ENCODE measurements around the gene TPT1.
A peak's percentile ranks its signal among the peaks of the same experiment; 100 is the strongest.

The TPT1 gene

GRCh38 chr13:45373162-45373547, 32.2 kb upstream of the TPT1 start:
- no peak overlapping the region for H3K4me3 ChIP-seq (ENCODE audit: low read depth, low read length)
- TF ChIP-seq CTCF (IDR thresholded peaks at IDR 0.05; ENCODE audit: insufficient read depth, low read length, missing control alignments) = no peak
- DNase-seq (ENCODE audit: low read depth, low spot score) = no peak
- ChIA-PET POLR2A (no interaction called here), CTCF (interaction anchor here (1.0 to 9.8 kb wide), 5 partner anchors 10 to 139 kb away, joined by 3 to 135 read pairs (median 3); no protein-coding TSS in a partner anchor)

GRCh38 chr13:45372189-45373161, 31.5 kb upstream of the TPT1 start:
- no peak overlapping the region for H3K4me3 ChIP-seq (ENCODE audit: low read depth, low read length)
- no peak for DNase-seq (ENCODE audit: low read depth, low spot score)
- ChIA-PET CTCF (interaction anchor here (1.0 to 9.8 kb wide), 13 partner anchors 9 to 139 kb away, joined by 3 to 135 read pairs (median 14); partner anchors contain the start of gene TPT1), POLR2A (no interaction called here)
- no peak for TF ChIP-seq CTCF (IDR thresholded peaks at IDR 0.05; ENCODE audit: insufficient read depth, low read length, missing control alignments)

GRCh38 chr13:45370922-45371406, 30.0 kb upstream of the TPT1 start:
- TF ChIP-seq CTCF (IDR thresholded peaks at IDR 0.05; ENCODE audit: insufficient read depth, low read length, missing control alignments) = peak; percentile 92
- no peak overlapping the region for H3K4me3 ChIP-seq (ENCODE audit: low read depth, low read length)
- POLR2A ChIA-PET = interaction anchor here (0.5 kb wide), 1 partner anchor 47 kb away, joined by 3 read pairs; the partner anchor contains the start of gene SLC25A30
- DNase-seq (ENCODE audit: low read depth, low spot score) = no peak
- CTCF ChIA-PET = interaction anchor here (0.7 to 9.8 kb wide), 39 partner anchors 9 to 789 kb away, joined by 3 to 135 read pairs (median 4); partner anchors contain the start of gene TPT1

GRCh38 chr13:45369116-45369515, 28.1 kb upstream of the TPT1 start:
- DNase-seq (ENCODE audit: low read depth, low spot score) = no peak
- ChIA-PET POLR2A (no interaction called here), CTCF (interaction anchor here (0.7 to 9.8 kb wide), 10 partner anchors 13 to 122 kb away, joined by 3 to 135 read pairs (median 8); partner anchors contain the start of gene TPT1)
- no peak for TF ChIP-seq CTCF (IDR thresholded peaks at IDR 0.05; ENCODE audit: insufficient read depth, low read length, missing control alignments)
- no peak overlapping the region for H3K4me3 ChIP-seq (ENCODE audit: low read depth, low read length)

- CTCF ChIA-PET = interaction anchor here (1.3 to 9.8 kb wide), 6 partner anchors 12 to 112 kb away, joined by 4 to 135 read pairs (median 30); partner anchors contain the start of gene TPT1
- POLR2A ChIA-PET = no interaction called here
- DNase-seq (ENCODE audit: low read depth, low spot score) = no peak
- no peak for TF ChIP-seq CTCF (IDR thresholded peaks at IDR 0.05; ENCODE audit: insufficient read depth, low read length, missing control alignments)
- H3K4me3 ChIP-seq (ENCODE audit: low read depth, low read length) = no peak overlapping the region
Observed at GRCh38 chr13:45368571-45368970, 27.6 kb upstream of the TPT1 start.

- CTCF ChIA-PET = interaction anchor here (4.6 to 9.8 kb wide), 2 partner anchors 12 to 26 kb away, joined by 58 to 135 read pairs; no protein-coding TSS in a partner anchor
- POLR2A ChIA-PET = no interaction called here
- TF ChIP-seq CTCF (IDR thresholded peaks at IDR 0.05; ENCODE audit: insufficient read depth, low read length, missing control alignments) = no peak
Observed at GRCh38 chr13:45368005-45368404, 27.0 kb upstream of the TPT1 start.

More at GRCh38 chr13:45368005-45368404, 27.0 kb upstream of the TPT1 start:
- DNase-seq (ENCODE audit: low read depth, low spot score) = no peak
- H3K4me3 ChIP-seq (ENCODE audit: low read depth, low read length) = no peak overlapping the region
